HG03103 (cell line): ENCODE results near the gene RPLP2.

Experiments used
- ATAC-seq: cut with Tn5 transposase; IDR thresholded peaks from one replicate; pipeline ENCODE4 v1.9.1; 2021; ENCODE audit warnings: low read depth; ENCODE audit not compliant: unreplicated experiment

RPLP2 gene

DNA sequence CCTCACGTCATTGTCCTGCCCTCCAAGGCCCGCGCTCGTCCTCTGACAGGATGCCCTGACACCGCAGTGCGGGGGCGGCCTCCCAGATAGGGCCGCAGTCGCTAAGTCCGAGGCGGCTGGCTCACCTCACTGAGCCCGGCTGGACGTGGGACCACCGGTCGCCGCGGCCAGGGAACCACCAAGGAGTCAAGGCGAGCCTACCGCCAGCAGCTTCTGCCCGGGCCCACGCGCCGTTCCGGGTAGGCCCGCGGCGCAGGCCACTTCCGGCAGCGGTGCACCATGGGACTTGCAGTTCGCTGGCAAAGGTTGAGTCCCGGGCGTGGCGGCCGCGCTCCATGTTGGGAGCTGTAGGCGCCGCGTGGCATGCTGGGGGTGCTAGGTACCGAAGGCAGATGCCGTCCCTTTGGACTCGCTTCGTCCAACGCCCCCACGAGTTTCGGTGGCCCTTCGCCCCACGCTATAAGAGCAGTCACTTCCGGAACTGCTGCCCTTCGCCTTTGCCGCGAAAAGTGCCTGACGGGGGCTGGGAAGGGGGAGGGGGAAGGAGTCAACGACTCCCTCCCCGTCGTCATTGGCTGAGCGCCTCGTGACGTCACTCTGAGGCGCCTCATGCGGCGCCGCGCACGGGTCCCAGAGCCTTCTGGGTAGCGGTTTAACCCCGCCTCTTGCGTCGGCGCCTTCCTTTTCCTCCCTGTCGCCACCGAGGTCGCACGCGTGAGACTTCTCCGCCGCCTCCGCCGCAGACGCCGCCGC is at the start of gene RPLP2:
Gene RPLP2, plus strand, starts transcription at position 681 of the 753 bp plus-strand sequence. CDS start 268 bp downstream, outside the sequence.
- peak; percentile 60 for ATAC-seq

DNA sequence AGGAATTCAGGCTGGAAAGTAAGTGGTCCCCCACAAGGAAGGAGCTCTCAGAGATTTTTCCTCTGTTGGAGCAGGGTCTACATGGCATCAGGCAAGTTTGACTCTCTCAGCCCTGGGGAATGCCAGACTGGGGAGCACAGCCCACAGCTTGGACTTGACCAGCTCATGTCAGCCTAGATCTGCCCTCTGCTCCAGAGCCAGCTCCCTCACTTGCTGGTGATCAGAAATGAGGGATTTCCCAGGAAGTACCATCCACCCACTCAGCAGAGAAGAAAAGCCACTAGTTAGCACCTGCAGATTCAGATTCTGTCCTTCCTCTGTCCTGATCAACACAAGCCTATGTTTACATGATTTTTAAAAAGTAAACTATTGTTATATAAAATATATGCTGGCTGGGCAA is 49.5 kb upstream of the RPLP2 start:
- no peak for ATAC-seq

DNA sequence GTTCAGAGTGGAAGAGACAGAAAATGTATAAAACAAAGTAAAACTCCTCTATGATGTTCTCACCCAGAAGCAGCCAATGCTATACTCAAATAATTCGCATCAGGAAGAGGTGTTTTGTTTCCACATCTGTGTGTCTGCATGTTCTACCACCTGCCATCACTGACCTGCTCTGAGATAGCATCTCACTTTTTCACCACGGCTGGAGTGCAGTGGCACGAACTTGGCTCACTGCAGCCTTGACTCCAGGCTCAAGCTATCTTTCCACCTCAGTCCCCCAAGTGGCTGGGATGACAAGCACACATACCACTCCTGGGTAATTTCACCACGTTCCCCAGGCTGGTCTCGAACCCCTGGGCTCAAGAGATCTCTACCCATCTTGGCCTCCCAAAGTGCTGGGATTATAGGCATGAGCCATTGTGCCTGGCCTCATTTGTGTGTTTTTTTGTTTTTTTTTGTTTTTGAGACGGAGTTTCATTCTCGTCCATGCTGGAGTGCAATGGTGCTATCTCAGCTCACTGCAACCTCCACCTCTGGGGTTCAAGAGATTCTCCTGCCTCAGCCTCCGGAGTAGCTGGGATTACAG is 48.1 kb upstream of the RPLP2 start:
- no peak for ATAC-seq

DNA sequence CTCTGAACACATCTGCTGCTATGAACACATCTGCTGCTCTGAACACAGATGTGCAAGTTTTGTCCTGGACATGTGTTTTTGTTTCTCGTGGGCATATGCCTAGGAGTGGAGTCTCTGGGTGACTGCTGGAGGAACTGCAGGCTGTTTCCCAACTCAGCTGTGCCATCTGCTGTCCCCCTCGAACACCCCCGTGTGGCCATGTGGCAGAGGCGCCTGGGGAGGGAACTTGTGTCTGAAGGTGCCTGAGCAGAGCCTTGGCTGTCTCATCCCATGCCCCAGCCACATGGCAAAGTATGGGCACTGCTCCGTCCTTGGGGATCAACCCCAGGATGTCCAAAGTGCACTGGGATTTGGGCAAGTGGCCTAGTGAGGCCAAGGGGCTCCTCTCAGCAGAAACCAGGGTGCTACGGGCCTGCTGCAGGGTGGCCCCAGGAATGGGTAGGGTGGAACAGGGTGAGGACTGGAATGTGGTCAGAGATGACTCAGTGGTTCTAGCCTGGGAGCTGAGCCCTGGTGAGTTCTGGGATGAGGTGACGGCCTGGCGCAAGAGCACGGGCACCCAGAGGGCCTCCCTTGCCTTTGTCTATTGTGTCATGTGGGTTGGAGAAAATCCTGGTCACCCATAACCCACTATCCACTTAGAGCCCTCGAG is 47.2 kb upstream of the RPLP2 start:
- no peak for ATAC-seq

DNA sequence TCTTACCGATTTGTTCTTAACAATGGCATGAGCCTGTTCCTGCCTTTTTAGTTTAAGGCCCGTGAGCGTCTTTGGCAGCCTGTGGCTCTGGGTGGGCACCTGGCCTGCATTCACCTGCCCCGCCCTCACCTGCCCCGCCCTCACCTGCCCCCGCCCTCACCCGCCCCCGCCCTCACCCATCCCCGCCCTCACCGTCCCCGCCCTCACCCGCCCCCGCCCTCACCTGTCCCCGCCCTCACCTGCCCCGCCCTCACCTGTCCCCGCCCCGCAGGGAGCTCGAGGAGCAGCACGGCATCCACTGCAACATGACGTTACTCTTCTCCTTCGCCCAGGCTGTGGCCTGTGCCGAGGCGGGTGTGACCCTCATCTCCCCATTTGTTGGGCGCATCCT is 46.7 kb upstream of the RPLP2 start:
- ATAC-seq, result no peak

DNA sequence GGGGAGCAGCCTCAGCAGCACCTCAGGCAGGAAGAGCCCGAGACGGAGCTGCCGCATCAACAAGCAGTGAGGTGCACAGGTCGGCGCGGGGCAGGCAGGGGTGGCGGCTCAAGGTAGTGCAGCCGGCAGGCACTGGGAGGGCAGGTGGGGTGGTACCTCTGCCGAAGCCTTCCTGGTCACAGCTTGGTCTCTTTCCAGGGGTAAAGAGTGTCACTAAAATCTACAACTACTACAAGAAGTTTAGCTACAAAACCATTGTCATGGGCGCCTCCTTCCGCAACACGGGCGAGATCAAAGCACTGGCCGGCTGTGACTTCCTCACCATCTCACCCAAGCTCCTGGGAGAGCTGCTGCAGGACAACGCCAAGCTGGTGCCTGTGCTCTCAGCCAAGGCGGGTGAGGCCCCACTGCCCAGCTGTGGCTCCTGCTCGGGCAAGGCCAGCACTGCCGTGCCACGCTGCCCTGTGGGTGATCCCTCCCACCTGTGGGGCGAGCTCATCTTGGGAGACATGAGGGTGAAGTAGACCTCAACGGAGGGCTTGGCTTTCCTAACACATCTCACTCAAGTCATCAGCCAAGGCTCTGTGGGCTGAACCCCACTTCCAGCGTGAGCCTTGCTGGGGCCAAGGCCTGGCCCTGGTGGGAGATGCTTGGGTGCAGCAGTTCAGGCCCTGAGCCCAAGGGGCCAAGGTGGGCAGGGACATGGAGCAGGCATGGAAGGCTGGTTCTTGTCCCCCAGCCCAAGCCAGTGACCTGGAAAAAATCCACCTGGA is 46.0 kb upstream of the RPLP2 start:
- no peak for ATAC-seq

DNA sequence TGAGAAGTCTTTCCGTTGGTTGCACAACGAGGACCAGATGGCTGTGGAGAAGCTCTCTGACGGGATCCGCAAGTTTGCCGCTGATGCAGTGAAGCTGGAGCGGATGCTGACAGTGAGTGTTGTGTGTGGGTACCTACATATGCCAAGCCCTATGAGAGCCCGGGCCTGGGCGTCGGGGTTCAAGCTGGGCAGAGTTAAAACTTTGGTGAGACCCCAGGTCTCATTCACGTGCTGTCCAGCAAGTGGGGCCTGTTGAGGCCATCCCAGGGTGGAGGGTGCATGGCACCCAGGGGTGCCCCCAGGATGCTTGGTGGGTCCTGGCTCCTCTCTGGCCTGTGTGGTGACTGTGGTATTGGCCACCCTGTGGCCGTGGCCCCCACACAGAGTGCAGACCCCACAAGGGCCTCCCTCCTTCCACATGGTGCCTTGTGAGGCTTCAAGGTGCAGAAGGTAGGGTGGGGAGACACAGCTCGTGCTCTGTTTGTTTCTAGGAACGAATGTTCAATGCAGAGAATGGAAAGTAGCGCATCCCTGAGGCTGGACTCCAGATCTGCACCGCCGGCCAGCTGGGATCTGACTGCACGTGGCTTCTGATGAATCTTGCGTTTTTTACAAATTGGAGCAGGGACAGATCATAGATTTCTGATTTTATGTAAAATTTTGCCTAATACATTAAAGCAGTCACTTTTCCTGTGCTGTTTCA is 45.3 kb upstream of the RPLP2 start:
- ATAC-seq, result no peak

DNA sequence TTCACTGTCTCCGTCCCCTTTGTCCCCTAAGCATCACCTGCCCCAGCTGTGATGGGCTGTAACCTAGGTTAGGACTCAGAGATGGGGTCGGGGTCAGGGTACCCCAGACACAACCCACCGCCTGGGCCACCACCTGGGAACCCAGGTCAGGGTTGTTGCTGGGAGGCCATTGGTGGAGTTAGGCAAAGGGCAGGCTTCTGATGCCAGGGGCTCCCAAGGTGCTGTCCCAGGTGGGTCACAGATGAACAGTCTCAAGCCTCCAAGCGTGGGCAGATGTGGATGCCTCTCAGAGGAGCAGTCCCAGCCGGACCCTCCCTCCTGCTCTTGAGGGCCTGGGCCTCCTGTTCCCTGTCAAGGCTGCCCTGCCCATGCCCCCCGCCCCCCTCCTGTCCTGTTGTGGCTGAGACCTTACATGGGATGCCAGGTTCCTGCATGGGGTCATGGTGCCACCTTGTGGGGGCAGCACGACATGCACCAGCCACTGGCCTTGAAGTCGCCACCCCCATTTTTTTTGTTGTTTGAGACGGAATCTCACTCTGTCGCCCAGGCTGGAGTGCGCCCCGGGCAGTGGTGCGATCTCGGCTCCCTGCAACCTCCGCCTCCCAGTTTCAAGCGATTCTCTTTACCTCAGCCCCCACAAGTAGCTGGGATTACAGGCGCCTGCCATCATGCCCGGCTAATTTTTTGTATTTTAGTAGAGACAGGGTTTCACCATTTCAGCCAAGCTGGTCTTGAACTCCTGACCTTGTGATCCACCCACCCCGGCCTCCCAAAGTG is 44.6 kb upstream of the RPLP2 start:
- ATAC-seq, result no peak

DNA sequence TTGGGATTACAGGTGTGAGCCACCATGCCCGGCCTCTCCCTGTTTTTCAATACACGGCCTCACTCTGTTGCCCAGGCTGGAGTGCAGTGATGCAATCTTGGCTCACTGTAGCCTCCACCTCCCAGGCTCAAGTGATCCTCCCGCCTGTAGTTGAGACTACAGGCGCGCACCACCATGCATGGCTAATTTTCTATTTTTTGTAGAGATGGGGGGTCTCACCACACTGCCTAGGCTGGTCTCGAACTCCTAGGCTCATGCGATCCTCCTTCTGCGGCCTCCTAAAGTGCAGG is 44.0 kb upstream of the RPLP2 start:
- no peak for ATAC-seq

DNA sequence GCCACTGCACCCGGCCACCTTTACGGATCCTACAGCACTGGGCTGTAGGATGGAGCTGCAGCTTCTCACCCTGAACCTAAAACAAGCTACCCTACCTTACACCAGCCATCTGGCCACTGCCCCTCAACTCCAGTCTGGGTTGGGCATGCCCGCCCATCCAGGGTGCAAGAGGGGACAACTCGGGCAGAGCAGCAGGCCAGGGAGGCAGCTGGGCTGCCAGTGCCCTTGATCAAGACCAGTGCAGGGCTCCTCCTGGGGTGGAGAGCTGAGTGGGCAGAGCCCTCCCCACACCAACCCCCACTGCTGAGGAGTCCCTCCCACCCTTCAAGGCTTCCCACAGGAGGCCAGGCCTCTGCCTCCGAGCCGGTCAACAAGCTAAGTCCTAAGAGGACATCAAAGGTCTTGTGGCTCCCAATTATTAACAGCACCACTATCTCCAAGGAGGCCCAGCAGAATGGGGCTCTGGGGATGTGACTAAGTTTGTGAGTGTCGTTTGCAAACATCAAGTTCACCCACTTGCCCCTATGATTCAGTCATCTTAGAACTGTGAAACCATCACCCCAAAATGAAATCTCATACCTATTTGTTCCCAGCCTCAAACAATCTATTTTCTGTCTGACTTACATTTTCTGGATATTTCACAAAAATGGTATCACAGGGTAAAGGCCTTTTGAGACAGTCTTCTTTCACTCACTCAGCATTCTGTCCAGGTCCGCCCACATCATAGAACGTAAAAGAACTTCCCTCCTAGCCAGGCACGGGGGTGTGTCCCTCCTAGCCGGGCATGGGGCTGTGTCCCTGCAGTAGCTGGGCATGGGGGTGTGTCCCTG is 43.4 kb upstream of the RPLP2 start:
- no peak for ATAC-seq

DNA sequence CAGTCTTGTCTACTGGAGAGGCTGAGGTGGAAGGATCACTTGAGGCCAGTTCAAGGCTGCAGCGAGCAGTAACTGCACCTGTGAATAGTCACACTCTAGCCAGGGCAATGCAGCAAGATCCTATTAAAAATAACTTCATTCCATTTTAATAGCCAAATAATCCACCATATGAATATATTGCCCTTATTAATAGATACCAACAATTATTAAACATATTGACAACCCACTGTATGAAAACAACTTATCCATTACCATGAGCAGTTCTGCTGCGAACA is 42.9 kb upstream of the RPLP2 start:
- ATAC-seq, result no peak

DNA sequence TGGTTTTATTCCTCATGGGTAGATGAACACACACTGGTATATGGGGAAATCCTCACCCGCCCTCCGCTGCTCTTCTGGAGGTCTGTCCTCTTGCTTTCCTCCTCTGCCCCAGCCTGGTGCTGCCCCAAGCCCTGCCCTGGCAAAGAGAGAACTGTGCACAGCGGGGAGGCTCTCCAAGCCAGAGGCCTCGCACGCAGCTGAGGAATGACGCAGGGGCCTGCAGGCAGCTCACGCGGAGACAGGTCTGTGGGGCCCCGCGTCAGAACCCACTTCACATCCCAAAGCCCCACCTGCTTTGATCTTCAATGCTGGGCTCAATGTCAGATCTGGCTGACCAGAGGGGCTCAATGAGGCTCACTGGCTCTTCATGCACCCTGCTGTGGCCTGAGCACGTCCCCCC is 42.5 kb upstream of the RPLP2 start:
- no peak for ATAC-seq

DNA sequence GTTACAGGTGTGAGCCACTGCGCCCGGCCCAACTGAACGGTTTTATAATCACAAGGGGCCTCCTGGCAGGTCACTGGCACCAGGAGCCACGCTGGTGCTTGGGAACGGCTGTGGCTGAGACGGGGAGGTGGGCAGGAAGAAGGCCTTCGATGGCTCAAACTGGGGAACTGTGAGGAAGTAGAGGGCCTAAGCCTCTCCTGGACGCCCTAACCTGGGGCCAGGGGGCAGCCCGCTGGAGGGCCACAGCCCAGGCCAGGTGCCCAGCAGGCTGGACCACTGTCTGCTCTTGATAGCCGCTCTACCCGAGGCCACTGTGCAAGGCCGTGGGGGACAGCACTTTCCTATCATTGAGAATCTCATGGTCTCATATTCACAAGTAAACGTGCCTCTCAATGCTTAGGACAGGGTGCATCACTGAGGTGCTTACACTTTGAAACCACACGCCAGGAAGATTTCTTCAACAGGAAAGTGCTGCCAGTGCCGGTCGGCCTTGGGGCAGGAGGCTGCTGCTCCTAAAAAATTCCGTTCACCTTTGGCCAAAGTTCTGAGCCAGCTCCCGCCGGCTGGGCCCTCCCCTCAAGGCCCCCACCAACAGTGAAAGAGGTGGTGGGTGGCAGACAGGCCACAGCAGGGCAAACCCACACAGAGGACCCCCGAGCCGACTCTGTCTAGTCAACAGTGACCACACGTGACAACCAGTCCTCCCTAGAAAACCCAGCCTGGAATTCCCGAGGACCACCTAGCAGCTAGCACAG is 39.7 kb upstream of the RPLP2 start:
- ATAC-seq, result no peak

DNA sequence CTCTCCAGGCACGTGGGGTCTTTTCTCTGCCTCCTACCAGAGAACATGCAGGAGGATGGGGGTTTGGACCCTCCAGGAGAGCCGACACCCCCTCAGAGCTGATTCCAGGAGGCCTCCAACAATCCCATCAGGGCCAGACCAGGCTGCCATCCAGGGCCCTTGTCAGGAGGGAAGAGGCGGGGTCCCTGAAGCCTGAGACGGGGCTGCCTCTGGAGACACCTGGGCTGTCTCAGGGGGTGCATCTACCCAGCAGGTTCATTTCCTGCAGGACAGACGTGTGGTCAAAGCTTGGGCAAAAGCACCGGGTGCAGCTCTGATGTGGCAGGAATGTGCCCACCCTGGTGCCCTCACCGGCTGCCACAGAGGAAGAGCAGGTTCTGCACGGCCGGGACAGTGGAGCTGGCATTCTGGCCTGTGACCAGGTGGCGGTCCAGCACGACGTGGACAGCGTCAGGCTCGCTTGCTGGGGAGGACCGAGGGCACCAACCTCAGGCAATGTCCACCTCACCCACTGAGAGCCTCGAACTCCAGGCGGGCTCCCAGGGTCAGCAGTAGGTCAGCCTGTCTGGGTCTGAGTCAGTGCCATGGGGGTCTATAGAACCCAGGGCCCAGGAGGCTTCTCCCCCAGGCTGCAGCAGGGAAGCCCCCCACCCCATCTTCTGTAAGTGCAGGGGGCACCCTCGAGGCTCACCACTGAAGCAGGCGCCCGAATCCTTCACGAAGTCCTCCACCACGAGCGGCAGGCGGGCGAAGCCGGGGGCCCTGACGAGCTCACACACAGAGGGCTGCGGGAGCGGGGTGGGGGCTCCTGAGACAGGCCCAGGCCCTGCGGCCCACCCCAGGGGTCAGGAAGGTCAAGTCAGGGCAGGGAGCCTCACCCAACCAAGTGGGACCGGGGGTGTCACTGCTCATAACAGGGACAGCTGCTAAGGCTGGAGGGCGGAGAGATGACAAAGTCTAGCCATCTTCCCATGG is 38.8 kb upstream of the RPLP2 start:
- no peak for ATAC-seq

DNA sequence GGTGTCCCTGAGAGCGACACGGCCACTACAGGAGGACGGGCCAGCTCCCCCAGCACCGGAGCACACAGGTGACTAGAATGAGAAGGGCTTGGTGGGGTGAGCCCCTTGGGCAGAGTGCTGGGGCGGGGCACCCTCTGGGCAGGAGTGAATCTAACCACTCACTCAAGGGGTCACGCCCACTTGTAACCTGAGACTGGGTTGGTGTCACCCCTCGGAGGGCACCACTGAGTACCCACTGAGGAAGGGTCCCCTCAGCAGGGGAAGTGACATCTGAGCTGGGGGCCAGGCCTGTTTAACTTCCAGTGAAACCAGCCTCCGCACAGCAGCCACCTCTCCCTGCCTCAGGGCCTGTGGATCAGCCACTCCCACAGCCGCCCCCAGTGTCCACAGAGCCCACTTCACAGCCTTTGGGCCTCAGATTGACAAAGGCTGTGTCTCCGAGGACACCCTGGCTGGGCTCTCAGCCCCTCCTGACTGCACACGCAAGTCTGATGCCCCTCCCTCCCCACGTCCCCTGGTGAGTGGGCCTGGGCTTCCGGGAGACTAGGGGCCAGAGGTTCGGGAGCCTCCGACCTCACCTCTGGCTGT is 38.1 kb upstream of the RPLP2 start:
- ATAC-seq, result no peak

DNA sequence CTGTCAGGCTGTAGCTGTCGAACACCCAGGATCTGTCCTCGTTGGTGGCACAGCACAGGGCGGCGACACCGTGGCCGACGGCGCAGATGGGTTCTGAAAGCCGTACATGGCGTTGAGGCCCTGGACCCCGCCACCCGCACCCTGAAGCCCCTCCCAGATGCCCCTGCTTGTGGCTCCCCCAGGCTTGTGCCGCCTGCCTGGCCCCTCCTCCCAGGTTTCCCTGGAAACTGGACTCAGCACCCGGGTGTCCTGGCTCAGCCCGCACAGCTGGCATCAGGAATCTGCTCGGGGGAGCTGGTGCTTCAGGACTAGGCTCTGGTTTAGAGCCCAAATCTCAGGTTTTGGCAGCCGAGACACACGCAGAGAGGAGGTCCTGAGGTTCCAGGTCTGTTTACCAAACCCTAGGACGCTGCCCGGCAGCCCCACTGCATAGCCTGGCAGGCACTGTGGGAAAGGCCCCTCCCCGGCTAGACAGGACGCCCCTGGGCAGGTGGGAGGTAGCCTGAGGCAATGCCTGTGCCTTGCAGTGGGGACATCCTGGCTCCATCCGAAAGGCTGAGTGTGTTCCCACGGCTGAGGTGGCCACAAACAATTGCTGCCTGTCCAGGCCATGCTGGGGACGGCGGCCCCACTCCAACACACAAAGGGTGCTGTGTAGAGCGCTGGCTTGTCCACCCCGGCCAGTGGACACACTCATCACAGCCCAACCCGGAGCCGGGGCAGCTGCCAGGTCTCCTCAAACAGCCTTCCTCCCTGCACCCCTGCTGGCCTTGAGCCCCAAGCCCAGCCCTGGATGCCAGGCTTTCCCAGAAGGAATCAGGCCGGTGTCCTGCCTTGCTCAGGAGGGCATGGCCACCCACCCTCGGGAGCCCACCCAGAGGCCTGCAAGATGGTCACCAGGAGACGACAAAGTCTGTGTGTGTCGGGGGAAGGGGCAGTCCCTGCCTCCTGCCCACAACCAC is 37.1 kb upstream of the RPLP2 start:
- ATAC-seq, result no peak
